ENCODE measurements around the gene SPCS3.

Gene SPCS3

GRCh38 chr4:176290520-176290919 is 29.2 kb upstream of the SPCS3 start:
- Histone ChIP-seq H3K9me2 (replicated peaks; ENCODE audit: low read depth, low read length) (no peaks in the 10 kb centered on the region), H3K36me3 (ENCODE audit: insufficient read depth, low read length) (no peaks in the 10 kb centered on the region), H3K4me3 (ENCODE audit: low read length, poor library complexity, severe bottlenecking) (no peak overlapping the region), H3F3A (ENCODE audit: low read depth) (no peaks in the 10 kb centered on the region), H3K9ac (ENCODE audit: low read depth, low read length, poor library complexity, severe bottlenecking) (no peak overlapping the region), H3K27me3 (ENCODE audit: insufficient read depth, low read length, poor library complexity, severe bottlenecking) (no peaks in the 10 kb centered on the region), H4K20me1 (ENCODE audit: insufficient read depth, low read length, poor library complexity, severe bottlenecking) (no peaks in the 10 kb centered on the region), H3K9me3 (ENCODE audit: insufficient read depth, low read depth, low read length) (no peaks in the 10 kb centered on the region), H2AFZ (ENCODE audit: low read length) (no peak overlapping the region), H3K4me1 (ENCODE audit: insufficient read depth, low read length, poor library complexity, severe bottlenecking) (no peaks in the 10 kb centered on the region), H3K4me2 (ENCODE audit: low read depth, low read length, poor library complexity, severe bottlenecking) (no peak overlapping the region), H3K79me2 (ENCODE audit: insufficient read depth, low read length) (no peaks in the 10 kb centered on the region)
- TF ChIP-seq, protein P1, sequence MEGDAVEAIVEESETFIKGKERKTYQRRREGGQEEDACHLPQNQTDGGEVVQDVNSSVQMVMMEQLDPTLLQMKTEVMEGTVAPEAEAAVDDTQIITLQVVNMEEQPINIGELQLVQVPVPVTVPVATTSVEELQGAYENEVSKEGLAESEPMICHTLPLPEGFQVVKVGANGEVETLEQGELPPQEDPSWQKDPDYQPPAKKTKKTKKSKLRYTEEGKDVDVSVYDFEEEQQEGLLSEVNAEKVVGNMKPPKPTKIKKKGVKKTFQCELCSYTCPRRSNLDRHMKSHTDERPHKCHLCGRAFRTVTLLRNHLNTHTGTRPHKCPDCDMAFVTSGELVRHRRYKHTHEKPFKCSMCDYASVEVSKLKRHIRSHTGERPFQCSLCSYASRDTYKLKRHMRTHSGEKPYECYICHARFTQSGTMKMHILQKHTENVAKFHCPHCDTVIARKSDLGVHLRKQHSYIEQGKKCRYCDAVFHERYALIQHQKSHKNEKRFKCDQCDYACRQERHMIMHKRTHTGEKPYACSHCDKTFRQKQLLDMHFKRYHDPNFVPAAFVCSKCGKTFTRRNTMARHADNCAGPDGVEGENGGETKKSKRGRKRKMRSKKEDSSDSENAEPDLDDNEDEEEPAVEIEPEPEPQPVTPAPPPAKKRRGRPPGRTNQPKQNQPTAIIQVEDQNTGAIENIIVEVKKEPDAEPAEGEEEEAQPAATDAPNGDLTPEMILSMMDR (conservative IDR thresholded peaks at IDR 0.05; ENCODE audit: low read length) = no peak
- no peak for TF ChIP-seq EZH2phosphoT487 (IDR thresholded peaks at IDR 0.05; ENCODE audit: borderline replicate concordance)

GRCh38 chr4:176291748-176292147 is 28.0 kb upstream of the SPCS3 start:
- no peak for TF ChIP-seq EZH2phosphoT487 (IDR thresholded peaks at IDR 0.05; ENCODE audit: borderline replicate concordance)
- TF ChIP-seq, protein P1 (conservative IDR thresholded peaks at IDR 0.05; ENCODE audit: low read length) = no peak
- H2AFZ ChIP-seq (ENCODE audit: low read length) = no peak overlapping the region
- H3K9me3 ChIP-seq (ENCODE audit: insufficient read depth, low read depth, low read length) = no peaks in the 10 kb centered on the region
- H3K36me3 ChIP-seq (ENCODE audit: insufficient read depth, low read length) = no peaks in the 10 kb centered on the region
- no peaks in the 10 kb centered on the region for H3F3A ChIP-seq (ENCODE audit: low read depth)
- H3K4me3 ChIP-seq (ENCODE audit: low read length, poor library complexity, severe bottlenecking) = no peak overlapping the region
- no peak overlapping the region for H3K4me2 ChIP-seq (ENCODE audit: low read depth, low read length, poor library complexity, severe bottlenecking)
- no peaks in the 10 kb centered on the region for H3K79me2 ChIP-seq (ENCODE audit: insufficient read depth, low read length)
- no peaks in the 10 kb centered on the region for H3K4me1 ChIP-seq (ENCODE audit: insufficient read depth, low read length, poor library complexity, severe bottlenecking)
- H3K9me2 ChIP-seq (replicated peaks; ENCODE audit: low read depth, low read length) = no peaks in the 10 kb centered on the region
- no peaks in the 10 kb centered on the region for H4K20me1 ChIP-seq (ENCODE audit: insufficient read depth, low read length, poor library complexity, severe bottlenecking)
- no peak overlapping the region for H3K9ac ChIP-seq (ENCODE audit: low read depth, low read length, poor library complexity, severe bottlenecking)
- no peaks in the 10 kb centered on the region for H3K27me3 ChIP-seq (ENCODE audit: insufficient read depth, low read length, poor library complexity, severe bottlenecking)

DNA sequence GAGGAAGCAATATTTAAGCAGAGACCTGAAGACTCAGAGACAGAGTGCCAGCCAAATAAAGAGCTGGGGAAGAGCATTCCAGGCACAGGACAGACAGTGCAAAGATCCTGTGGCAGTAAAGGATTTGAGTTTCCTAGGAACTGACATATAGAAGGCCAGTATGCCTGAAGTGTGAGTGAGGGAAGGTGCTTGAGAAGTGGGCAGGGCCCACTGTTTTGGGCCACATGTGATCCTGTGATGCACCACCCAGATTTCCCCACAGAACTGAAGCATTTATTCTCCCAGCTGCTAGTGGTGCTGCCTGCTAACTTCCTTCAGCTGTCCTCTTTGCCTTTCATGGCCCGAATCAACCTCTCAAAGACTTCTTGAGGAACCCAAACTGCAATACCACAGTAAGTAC is 26.8 kb upstream of the SPCS3 start:
- Histone ChIP-seq H3K9me3 (ENCODE audit: insufficient read depth, low read depth, low read length) (no peaks in the 10 kb centered on the region), H2AFZ (ENCODE audit: low read length) (no peak overlapping the region), H3F3A (ENCODE audit: low read depth) (no peaks in the 10 kb centered on the region), H3K9me2 (replicated peaks; ENCODE audit: low read depth, low read length) (no peaks in the 10 kb centered on the region), H3K9ac (ENCODE audit: low read depth, low read length, poor library complexity, severe bottlenecking) (no peak overlapping the region), H3K27me3 (ENCODE audit: insufficient read depth, low read length, poor library complexity, severe bottlenecking) (no peaks in the 10 kb centered on the region), H3K4me1 (ENCODE audit: insufficient read depth, low read length, poor library complexity, severe bottlenecking) (no peaks in the 10 kb centered on the region), H3K36me3 (ENCODE audit: insufficient read depth, low read length) (no peaks in the 10 kb centered on the region), H3K79me2 (ENCODE audit: insufficient read depth, low read length) (no peaks in the 10 kb centered on the region), H3K4me2 (ENCODE audit: low read depth, low read length, poor library complexity, severe bottlenecking) (no peak overlapping the region), H3K4me3 (ENCODE audit: low read length, poor library complexity, severe bottlenecking) (no peak overlapping the region), H4K20me1 (ENCODE audit: insufficient read depth, low read length, poor library complexity, severe bottlenecking) (no peaks in the 10 kb centered on the region)
- TF ChIP-seq, protein P1 (conservative IDR thresholded peaks at IDR 0.05; ENCODE audit: low read length) = no peak
- no peak for TF ChIP-seq EZH2phosphoT487 (IDR thresholded peaks at IDR 0.05; ENCODE audit: borderline replicate concordance)
